IPS DF 6.9 (cell line): Measurements from ENCODE around the gene BPIFA1.

ENCODE experiments used
- DNase-seq: peaks from one replicate; pipeline ENCODE4 v3.0.0-alpha.2; 2013; ENCODE audit warnings: low read depth, low spot score
- H3K27ac ChIP-seq: one replicate; pipeline ENCODE4 v1.5.1; 2013; ENCODE audit warnings: low read length, control low read depth
- H3K27me3 ChIP-seq: 2 replicates; pipeline ENCODE4 v1.6.1; 2013; ENCODE audit warnings: mild to moderate bottlenecking, low read length; ENCODE audit not compliant: control insufficient read depth, insufficient read depth
- H3K36me3 ChIP-seq: 2 replicates; pipeline ENCODE4 v1.6.1; 2013; ENCODE audit warnings: low read length; ENCODE audit not compliant: control insufficient read depth, insufficient read depth
- H3K4me1 ChIP-seq: 2 replicates; pipeline ENCODE4 v1.6.1; 2013; ENCODE audit warnings: low read length; ENCODE audit not compliant: control insufficient read depth, insufficient read depth
- H3K4me3 ChIP-seq: 2 replicates; pipeline ENCODE4 v1.5.1; 2013; ENCODE audit warnings: mild to moderate bottlenecking, low read length
- H3K9me3 ChIP-seq: 2 replicates; pipeline ENCODE4 v1.6.1; 2013; ENCODE audit warnings: low read length, inconsistent platforms; ENCODE audit not compliant: control insufficient read depth, insufficient read depth
- WGBS: extraction: QIAGEN DNeasy Blood & Tissue Kit; methylation state at CpG from one replicate; pipeline ENCODE4 v1.1.7; 2013; ENCODE audit warnings: mixed read lengths, missing lambda C conversion rate; ENCODE audit not compliant: insufficient read length, insufficient coverage; 5-methylcytosine and 5-hydroxymethylcytosine counted together

BPIFA1 gene

DNA sequence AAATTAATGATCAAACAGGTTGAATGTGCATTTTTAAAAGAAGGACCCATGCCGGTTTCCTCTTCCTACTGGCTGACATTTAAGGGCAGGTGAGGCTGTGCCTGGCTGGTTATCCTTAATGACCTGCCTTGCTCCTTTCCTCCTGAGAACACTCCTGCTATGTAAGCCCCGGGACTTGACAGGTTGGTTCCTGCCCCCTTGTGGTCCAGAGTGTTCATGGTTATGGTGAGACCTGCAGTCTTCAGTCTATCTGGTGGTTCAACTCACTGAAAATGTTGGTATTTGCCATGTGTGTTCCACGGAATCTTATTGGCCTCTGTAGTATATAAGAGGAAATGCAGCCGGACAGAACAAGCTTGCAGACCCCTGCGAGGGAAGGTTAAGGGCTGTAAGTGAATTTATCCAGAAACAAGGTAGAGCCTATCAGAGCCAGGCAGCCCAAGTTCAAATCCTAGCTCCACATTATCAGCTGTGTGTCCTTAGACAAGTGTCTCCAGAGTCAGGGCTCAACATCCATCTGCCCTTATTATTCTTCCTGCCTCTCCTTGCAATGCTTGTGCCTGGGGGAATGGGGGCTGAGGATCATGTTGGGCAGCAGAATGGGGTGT, 23.9 kb upstream of the BPIFA1 start:
- peak; percentile 37 for DNase-seq
- Histone ChIP-seq H3K27ac (no peak overlapping the region), H3K9me3 (no peaks in the 10 kb centered on the region), H3K27me3 (no peaks in the 10 kb centered on the region; the same call in 1 of the 2 replicates), H3K4me3 (no peak overlapping the region), H3K36me3 (no peaks in the 10 kb centered on the region), H3K4me1 (no peaks in the 10 kb centered on the region)
- no CpG with 5 or more reads among the region's 5 CpGs for whole genome bisulfite sequencing

DNA sequence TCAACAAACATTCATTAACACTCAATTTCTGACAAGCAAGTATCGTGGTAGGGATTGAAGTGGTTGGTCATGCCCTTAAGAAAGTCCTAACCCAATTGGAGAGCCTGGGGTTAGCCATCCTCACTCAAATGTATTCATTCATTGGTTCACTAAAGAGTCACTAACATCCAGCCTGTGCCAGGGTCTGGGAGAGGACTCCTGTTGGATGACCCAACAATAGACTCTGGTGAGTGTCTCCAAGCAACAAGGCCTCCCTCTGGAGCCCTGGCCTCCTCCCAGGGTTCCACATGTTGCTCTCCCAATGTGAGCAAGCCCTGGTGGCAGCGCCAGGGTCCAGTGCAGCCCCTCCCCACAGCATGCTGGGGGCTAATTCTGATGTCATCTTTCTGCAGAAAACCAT, 18.7 kb upstream of the BPIFA1 start, which contains the start of gene BPIFA3:
Gene BPIFA3, plus strand, starts transcription at position 301 of the 400 bp plus-strand sequence. CDS start 185 bp downstream, outside the sequence.
- Histone ChIP-seq H3K27ac (no peak within 1 kb of the TSS), H3K4me3 (no peak within 1 kb of the TSS), H3K9me3 (no peaks in the 10 kb centered on the region), H3K27me3 (no peaks in the 10 kb centered on the region; the same call in 1 of the 2 replicates), H3K4me1 (no peaks in the 10 kb centered on the region), H3K36me3 (no peaks in the 10 kb centered on the region)
- no CpG with 5 or more reads among the region's 2 CpGs for WGBS
- no peak for DNase-seq

DNA sequence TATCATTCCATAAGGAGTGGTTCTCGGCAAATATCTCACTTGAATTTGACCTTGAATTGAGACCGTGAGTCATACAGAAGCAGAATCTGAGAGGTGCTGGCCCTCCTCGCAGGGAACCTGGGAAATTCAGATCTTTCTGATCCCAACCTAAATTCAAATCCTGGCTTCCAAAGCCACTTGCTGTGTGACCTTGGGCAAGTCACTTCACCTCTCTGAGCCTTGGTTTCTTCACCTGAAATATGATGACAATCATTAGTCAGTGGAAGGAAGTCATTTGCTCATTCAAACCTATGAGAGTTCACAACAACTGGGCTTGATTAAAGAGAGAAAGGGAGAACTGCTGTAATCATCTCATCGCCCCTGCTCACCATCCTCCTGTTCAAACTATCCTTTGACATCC, 11.4 kb upstream of the BPIFA1 start:
- Histone ChIP-seq H3K36me3 (no peaks in the 10 kb centered on the region), H3K27ac (no peak overlapping the region), H3K4me1 (no peaks in the 10 kb centered on the region), H3K9me3 (no peaks in the 10 kb centered on the region), H3K4me3 (no peak overlapping the region), H3K27me3 (no peaks in the 10 kb centered on the region; the same call in 1 of the 2 replicates)
- no peak for DNase-seq
- no CpG with 5 or more reads among the region's 4 CpGs for WGBS

DNA sequence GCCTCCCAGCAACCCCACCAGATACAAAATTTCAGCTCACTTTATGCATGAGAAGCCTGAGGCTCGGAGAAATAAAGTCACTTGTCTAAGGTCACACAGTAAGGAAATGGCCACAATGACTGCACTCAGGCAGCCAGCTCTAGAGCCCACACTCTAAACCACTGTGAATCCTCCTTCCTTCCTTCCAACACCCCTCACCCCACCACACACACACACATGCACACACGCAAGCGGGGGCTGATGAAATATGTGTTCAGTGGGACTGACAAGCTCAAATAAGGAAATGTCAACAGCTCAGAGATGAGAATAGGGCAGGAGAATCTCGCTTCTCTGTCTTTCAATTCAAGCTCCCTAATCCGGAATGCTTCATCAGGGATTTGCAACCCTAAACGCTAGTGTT, 6.0 kb upstream of the BPIFA1 start:
- no peak overlapping the region for H3K4me3 ChIP-seq
- no peaks in the 10 kb centered on the region for H3K4me1 ChIP-seq
- H3K27ac ChIP-seq: no peak overlapping the region
- no peaks in the 10 kb centered on the region; the same call in 1 of the 2 replicates for H3K27me3 ChIP-seq
- H3K36me3 ChIP-seq: no peaks in the 10 kb centered on the region
- H3K9me3 ChIP-seq: no peaks in the 10 kb centered on the region
- 100% methylated on average over 1 of the region's 6 CpGs for WGBS
- DNase-seq: no peak

DNA sequence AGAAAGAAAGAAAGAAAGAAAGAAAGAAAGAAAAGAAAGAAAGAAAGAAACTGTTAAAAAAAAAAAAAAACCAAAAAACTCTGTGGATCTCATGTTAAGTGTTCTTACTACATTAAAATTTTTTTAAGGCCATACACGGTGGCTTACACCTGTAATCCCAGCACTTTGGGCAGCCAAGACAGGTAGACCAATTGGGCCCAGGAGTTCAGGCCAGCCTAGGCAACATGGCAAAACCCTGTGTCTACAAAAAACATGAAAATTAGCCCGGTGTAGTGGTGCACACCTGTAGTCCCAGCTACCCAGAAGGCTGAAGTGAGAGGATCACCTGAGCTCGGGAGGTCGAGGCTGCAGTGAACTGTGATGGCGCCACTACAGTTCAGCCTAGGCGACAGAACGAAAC, 4.6 kb upstream of the BPIFA1 start:
- Histone ChIP-seq H3K27me3 (no peaks in the 10 kb centered on the region), H3K9me3 (no peaks in the 10 kb centered on the region), H3K27ac (no peak overlapping the region), H3K4me3 (no peak overlapping the region), H3K36me3 (no peaks in the 10 kb centered on the region), H3K4me1 (no peaks in the 10 kb centered on the region)
- WGBS: no CpG with 5 or more reads among the region's 7 CpGs
- DNase-seq: no peak

DNA sequence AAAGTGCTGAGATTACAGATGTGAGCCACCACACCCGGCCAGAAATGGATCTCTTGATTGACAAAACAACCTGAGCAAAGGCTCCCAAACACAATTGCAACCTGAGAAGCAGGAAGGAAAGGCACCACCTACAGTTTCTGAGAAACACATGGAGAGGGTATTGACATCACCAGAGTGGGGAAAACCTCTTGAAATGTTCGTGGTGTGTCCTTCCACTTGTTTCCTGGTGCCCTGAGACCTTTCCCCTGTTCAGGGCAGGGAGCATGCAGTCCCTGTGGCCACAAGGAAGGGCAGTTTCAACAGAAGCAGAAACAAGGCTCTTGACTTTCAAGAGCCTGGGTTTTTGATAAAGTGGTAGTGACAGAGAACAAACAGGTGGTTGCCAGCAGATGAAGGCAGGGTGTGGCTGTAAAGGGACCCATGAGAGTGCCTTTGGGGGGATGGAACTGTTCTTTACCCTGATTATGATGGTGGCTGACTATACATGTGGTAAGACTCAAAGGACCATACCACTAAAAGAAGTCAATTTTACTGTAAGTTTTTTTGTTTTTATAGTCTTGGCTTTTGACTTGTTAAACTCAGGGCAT, 3.2 kb upstream of the BPIFA1 start:
- Histone ChIP-seq H3K27ac (no peak overlapping the region), H3K4me3 (no peak overlapping the region), H3K4me1 (no peaks in the 10 kb centered on the region), H3K36me3 (no peaks in the 10 kb centered on the region), H3K9me3 (no peaks in the 10 kb centered on the region), H3K27me3 (no peaks in the 10 kb centered on the region)
- no CpG with 5 or more reads among the region's 2 CpGs for WGBS
- no peak for DNase-seq

DNA sequence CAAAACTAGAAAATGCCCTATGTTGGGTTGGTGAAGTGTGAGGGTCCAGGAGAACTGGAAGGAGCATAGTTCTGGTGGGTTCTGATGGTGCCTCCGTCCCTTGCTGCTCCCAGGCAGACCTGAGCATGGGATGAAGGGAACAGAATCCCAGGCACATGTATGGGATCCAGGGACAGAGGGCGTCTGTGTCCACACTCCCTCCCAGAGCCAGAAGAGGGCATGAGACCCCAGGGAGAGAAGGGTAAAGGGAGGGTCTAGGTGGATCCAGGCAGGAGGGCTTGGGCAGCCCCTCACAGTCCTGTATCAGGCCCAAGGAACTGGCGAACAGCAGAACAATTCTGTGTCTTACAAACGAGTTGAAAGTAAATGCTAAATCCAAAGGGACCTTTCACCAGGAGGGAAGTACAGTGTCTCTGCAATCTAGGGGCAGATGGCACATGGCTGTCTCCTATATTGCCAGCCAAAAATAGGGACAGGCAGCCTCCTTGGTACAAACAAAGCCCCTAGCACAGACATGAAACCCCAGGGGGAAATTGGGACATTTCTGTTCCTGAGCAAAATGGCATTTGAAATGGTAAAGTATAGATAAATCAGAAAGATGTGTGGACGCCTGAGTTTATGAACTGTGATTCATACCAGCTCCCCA, 2.5 kb upstream of the BPIFA1 start:
- Histone ChIP-seq H3K9me3 (no peaks in the 10 kb centered on the region), H3K36me3 (no peaks in the 10 kb centered on the region), H3K27me3 (no peaks in the 10 kb centered on the region), H3K4me3 (no peak overlapping the region), H3K27ac (no peak overlapping the region), H3K4me1 (no peaks in the 10 kb centered on the region)
- peak; percentile 31 for DNase-seq
- WGBS: no CpG with 5 or more reads among the region's 5 CpGs

DNA sequence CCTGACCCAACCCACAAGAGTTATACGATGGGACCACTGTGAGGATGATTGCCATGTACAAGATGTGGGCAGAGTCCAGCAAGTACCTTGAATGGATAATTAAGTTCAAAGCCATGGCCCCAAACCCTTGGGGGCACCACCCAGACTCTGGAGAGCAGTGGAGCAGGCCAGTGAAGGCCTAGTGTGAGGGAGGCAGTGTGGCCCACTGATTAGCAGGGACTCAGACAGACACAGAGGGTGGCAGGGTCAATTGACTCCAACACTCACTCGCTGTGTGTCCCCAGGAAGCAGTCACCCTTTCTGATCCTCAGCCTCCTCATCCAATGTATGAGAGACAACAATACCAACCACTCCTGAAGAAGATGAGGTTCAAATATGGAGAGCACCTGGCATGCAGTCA, 1.7 kb upstream of the BPIFA1 start:
- Histone ChIP-seq H3K36me3 (no peaks in the 10 kb centered on the region), H3K4me1 (no peaks in the 10 kb centered on the region), H3K9me3 (no peaks in the 10 kb centered on the region), H3K27me3 (no peaks in the 10 kb centered on the region), H3K27ac (no peak overlapping the region), H3K4me3 (no peak overlapping the region)
- WGBS: no CpG with 5 or more reads among the region's 2 CpGs
- DNase-seq: no peak

DNA sequence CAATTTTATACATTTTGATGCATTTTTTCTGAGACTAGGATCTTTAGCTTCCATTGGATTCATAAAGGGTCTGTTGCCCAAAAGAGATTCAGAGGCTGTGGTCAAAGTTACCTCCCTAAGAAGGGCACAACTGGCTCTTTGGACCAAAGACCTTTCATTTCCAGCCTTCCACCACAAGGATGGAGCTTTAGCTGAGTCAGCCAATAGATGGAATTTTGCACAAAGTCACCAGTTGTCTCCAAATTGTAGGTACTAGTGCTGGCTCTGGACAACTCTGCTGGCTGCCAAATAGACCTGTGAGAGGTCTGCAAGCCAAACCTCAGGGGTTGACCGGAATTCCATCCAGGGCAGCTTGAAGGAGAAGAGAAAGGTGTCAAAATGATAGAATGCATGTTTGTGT, 555 bp downstream of the BPIFA1 start:
- Histone ChIP-seq H3K4me1 (no peaks in the 10 kb centered on the region), H3K36me3 (no peaks in the 10 kb centered on the region), H3K27me3 (no peaks in the 10 kb centered on the region), H3K9me3 (no peaks in the 10 kb centered on the region), H3K4me3 (no peak overlapping the region), H3K27ac (no peak overlapping the region)
- no CpG with 5 or more reads among the region's 1 CpG for WGBS
- DNase-seq: no peak

DNA sequence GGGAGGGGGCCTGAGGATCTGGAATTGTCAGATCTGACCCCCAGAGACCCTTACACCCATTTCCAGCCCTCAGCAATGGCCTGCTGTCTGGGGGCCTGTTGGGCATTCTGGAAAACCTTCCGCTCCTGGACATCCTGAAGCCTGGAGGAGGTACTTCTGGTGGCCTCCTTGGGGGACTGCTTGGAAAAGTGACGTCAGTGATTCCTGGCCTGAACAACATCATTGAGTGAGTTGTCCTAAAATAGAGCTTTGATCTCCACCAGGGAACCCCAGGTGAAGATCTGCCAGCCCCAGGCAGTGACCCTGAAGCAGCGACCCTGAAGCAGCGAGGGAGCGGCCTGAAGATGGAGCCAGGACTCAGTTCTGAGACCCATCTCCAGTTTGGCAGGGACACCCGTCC, 2.2 kb downstream of the BPIFA1 start:
- WGBS: no CpG with 5 or more reads among the region's 6 CpGs
- Histone ChIP-seq H3K9me3 (no peaks in the 10 kb centered on the region), H3K27me3 (no peaks in the 10 kb centered on the region), H3K4me1 (no peaks in the 10 kb centered on the region), H3K36me3 (no peaks in the 10 kb centered on the region), H3K4me3 (no peak overlapping the region), H3K27ac (no peak overlapping the region)
- DNase-seq: no peak
